H9 (cell line): ENCODE measurements around the gene IER2. TPM values are rescaled to one million over a fixed set of nuclear protein-coding genes. Genes with fewer than 3 reads are reported as not detected.
A peak's percentile ranks its signal among the peaks of the same experiment; 100 is the strongest.

Experiments
- DNase-seq: peaks from one replicate; pipeline ENCODE4 v3.0.0-alpha.2; 2017
- H2AFZ ChIP-seq: one replicate; pipeline ENCODE4 v1.6.1; 2013; ENCODE audit warnings: mild to moderate bottlenecking, low read length, control low read depth, moderate library complexity
- H2AK5ac ChIP-seq: 2 replicates; pipeline ENCODE4 v1.6.1; 2013; ENCODE audit warnings: low read length, control low read depth, mixed read lengths; ENCODE audit not compliant: insufficient read length
- H2BK120ac ChIP-seq: one replicate; pipeline ENCODE4 v1.6.1; 2013; ENCODE audit warnings: low read depth, mild to moderate bottlenecking, low read length, control low read depth, inconsistent platforms; ENCODE audit not compliant: poor library complexity, severe bottlenecking
- H2BK12ac ChIP-seq: 2 replicates; pipeline ENCODE4 v1.6.1; 2013; ENCODE audit warnings: low read length, control low read depth, mixed read lengths, low read depth; ENCODE audit not compliant: insufficient read length
- H2BK15ac ChIP-seq: 2 replicates; pipeline ENCODE4 v1.6.1; 2013; ENCODE audit warnings: low read depth, low read length, control low read depth
- H2BK20ac ChIP-seq: one replicate; pipeline ENCODE4 v1.6.1; 2013; ENCODE audit warnings: low read depth, mild to moderate bottlenecking, low read length, control low read depth, inconsistent platforms; ENCODE audit not compliant: poor library complexity, severe bottlenecking
- H2BK5ac ChIP-seq: 2 replicates; pipeline ENCODE4 v1.6.1; 2013; ENCODE audit warnings: low read length, control low read depth, mixed read lengths; ENCODE audit not compliant: insufficient read length
- H3K14ac ChIP-seq: 2 replicates; pipeline ENCODE4 v1.6.1; 2013; ENCODE audit warnings: low read length, control low read depth; ENCODE audit not compliant: insufficient read depth
- H3K18ac ChIP-seq: 2 replicates; pipeline ENCODE4 v1.6.1; 2013; ENCODE audit warnings: low read depth, mild to moderate bottlenecking, mixed read lengths, low read length, control low read depth; ENCODE audit not compliant: insufficient read length
- H3K23ac ChIP-seq: 2 replicates; pipeline ENCODE4 v1.6.1; 2013; ENCODE audit warnings: low read length, control low read depth, mixed read lengths, low read depth; ENCODE audit not compliant: insufficient read length
- H3K23me2 ChIP-seq: 2 replicates; pipeline ENCODE4 v1.6.1; 2013; ENCODE audit warnings: low read depth, mild to moderate bottlenecking, mixed read lengths, low read length, control low read depth; ENCODE audit not compliant: insufficient read length, poor library complexity, severe bottlenecking
- H3K27ac ChIP-seq: 2 replicates; pipeline ENCODE4 v1.5.1; 2013; ENCODE audit warnings: low read length, control low read depth, mixed read lengths, low read depth; ENCODE audit not compliant: insufficient read length
- H3K27me3 ChIP-seq: 2 replicates; pipeline ENCODE4 v1.6.1; 2013; ENCODE audit warnings: low read length, control low read depth, inconsistent platforms; ENCODE audit not compliant: insufficient read depth
- H3K4ac ChIP-seq: 2 replicates; pipeline ENCODE4 v1.6.1; 2013; ENCODE audit warnings: low read depth, mild to moderate bottlenecking, control low read depth, inconsistent platforms, low read length, moderate library complexity
- H3K4me1 ChIP-seq: 2 replicates; pipeline ENCODE4 v1.6.1; 2013; ENCODE audit warnings: low read length, control low read depth, inconsistent platforms; ENCODE audit not compliant: insufficient read depth
- H3K4me2 ChIP-seq: 2 replicates; pipeline ENCODE4 v1.6.1; 2013; ENCODE audit warnings: low read length, control low read depth, mixed read lengths; ENCODE audit not compliant: insufficient read length, insufficient read depth
- H3K56ac ChIP-seq: 2 replicates; pipeline ENCODE4 v1.6.1; 2013; ENCODE audit warnings: low read depth, mild to moderate bottlenecking, mixed read lengths, low read length, control low read depth; ENCODE audit not compliant: insufficient read length
- H3K79me1 ChIP-seq: 2 replicates; pipeline ENCODE4 v1.6.1; 2013; ENCODE audit warnings: low read depth, mild to moderate bottlenecking, moderate library complexity, low read length, control low read depth, inconsistent platforms; ENCODE audit not compliant: insufficient read depth, poor library complexity, severe bottlenecking
- H3K79me2 ChIP-seq: 2 replicates; pipeline ENCODE4 v1.6.1; 2013; ENCODE audit warnings: low read length, control low read depth, inconsistent platforms; ENCODE audit not compliant: insufficient read depth
- H3K9ac ChIP-seq: 2 replicates; pipeline ENCODE4 v1.6.1; 2013; ENCODE audit warnings: low read length, control low read depth, mixed read lengths; ENCODE audit not compliant: insufficient read length; ENCODE audit errors: extremely low read depth
- H3K9me3 ChIP-seq: one replicate; pipeline ENCODE4 v1.6.1; 2013; ENCODE audit warnings: low read depth, low read length, inconsistent platforms; ENCODE audit not compliant: control insufficient read depth
- H3T11ph ChIP-seq: one replicate; pipeline ENCODE4 v1.6.1; 2013; ENCODE audit warnings: mild to moderate bottlenecking, low read length, control low read depth, inconsistent platforms
- H4K20me1 ChIP-seq: one replicate; pipeline ENCODE4 v1.6.1; 2013; ENCODE audit not compliant: control insufficient read depth, insufficient read length, insufficient read depth
- H4K5ac ChIP-seq: 2 replicates; pipeline ENCODE4 v1.6.1; 2013; ENCODE audit warnings: low read depth, mild to moderate bottlenecking, mixed read lengths, low read length, control low read depth; ENCODE audit not compliant: insufficient read length
- H4K8ac ChIP-seq: replicated peaks from 2 replicates; pipeline ENCODE4 v1.6.1; 2013; ENCODE audit warnings: low read length, control low read depth, mixed read lengths, low read depth; ENCODE audit not compliant: insufficient read length
- H4K91ac ChIP-seq: 2 replicates; pipeline ENCODE4 v1.6.1; 2013; ENCODE audit warnings: low read depth, mild to moderate bottlenecking, moderate library complexity, mixed read lengths, low read length, control low read depth; ENCODE audit not compliant: insufficient read length
- H3K27ac Mint-ChIP-seq, 3 experiments: 2 replicates in 2 of 3; 3 replicates in 1 of 3; pipeline ENCODE4 v1.8.0; 2020 to 2021; ENCODE audit warnings: mixed read lengths in 3 of 3, mild to moderate bottlenecking in 1 of 3, moderate library complexity in 1 of 3
- H3K27me3 Mint-ChIP-seq: 2 replicates; pipeline ENCODE4 v1.8.0; 2021; ENCODE audit warnings: low read depth, mild to moderate bottlenecking, moderate library complexity, mixed read lengths
- H3K36me3 Mint-ChIP-seq, 3 experiments: 2 replicates in 2 of 3; 3 replicates in 1 of 3; pipeline ENCODE4 v1.8.0; 2020 to 2021; ENCODE audit warnings: low read depth in 3 of 3, mixed read lengths in 3 of 3; ENCODE audit not compliant: insufficient read depth in 1 of 3
- H3K4me1 Mint-ChIP-seq, 2 experiments: 2 replicates each; pipeline ENCODE4 v1.8.0; 2020; ENCODE audit warnings: mixed read lengths in 2 of 2
- H3K4me3 Mint-ChIP-seq, 2 experiments: 2 replicates in 1 of 2; 3 replicates in 1 of 2; pipeline ENCODE4 v1.8.0; 2020 to 2021; ENCODE audit warnings: mild to moderate bottlenecking in 2 of 2, mixed read lengths in 2 of 2, moderate library complexity in 1 of 2
- H3K9me3 Mint-ChIP-seq, 2 experiments: 2 replicates in 1 of 2; 3 replicates in 1 of 2; pipeline ENCODE4 v1.8.0; 2020; ENCODE audit warnings: mild to moderate bottlenecking in 2 of 2, mixed read lengths in 2 of 2, moderate library complexity in 1 of 2
- CTCF ChIP-seq: fragments of 200-600 bp; sonication (generic); conservative IDR thresholded peaks from 3 replicates; pipeline ENCODE4 v1.8.0; 2021; ENCODE audit warnings: antibody characterized with exemption, mild to moderate bottlenecking
- WGBS: extraction: QIAGEN DNeasy Blood & Tissue Kit; methylation state at CpG from one replicate; pipeline ENCODE4 v1.1.7; 2013; ENCODE audit warnings: missing lambda C conversion rate, low lambda C conversion rate, mixed read lengths; ENCODE audit not compliant: insufficient read length; ENCODE audit errors: extremely low coverage; 5-methylcytosine and 5-hydroxymethylcytosine counted together
- total RNA-seq: library from RNA; stranded (reverse); gene quantifications from 2 replicates; pipeline ENCODE4 v1.2.1, GENCODE V29; 2021

Gene IER2
- total RNA-seq, 1 experiment from 2014 or later: 160 TPM

- Mint-ChIP-seq H3K27me3 (no peaks in the 10 kb centered on the region), H3K4me3 (no peak overlapping the region), H3K36me3 (peaks cover 2 to 4% (median 2%) of the 10 kb centered on the region in 3 experiments; a peak in 2 of 7 replicates), H3K27ac (peak overlapping the region in 2 of 3 experiments; percentile 13 to 30; a peak in 3 of 7 replicates), H3K9me3 (no peaks in the 10 kb centered on the region), H3K4me1 (peaks cover 17 to 18% of the 10 kb centered on the region in 2 experiments)
- Histone ChIP-seq H3K4me2 (no peak overlapping the region), H2AK5ac (no peak overlapping the region), H2BK5ac (peak overlapping the region; percentile 20), H4K20me1 (no peaks in the 10 kb centered on the region), H3K27me3 (no peaks in the 10 kb centered on the region), H3K9ac (no peak overlapping the region), H2BK15ac (no peak overlapping the region), H3K23ac (no peak overlapping the region), H3K79me2 (no peaks in the 10 kb centered on the region), H3K18ac (no peak overlapping the region), H2BK12ac (no peak overlapping the region), H4K5ac (no peak overlapping the region), H3K9me3 (no peaks in the 10 kb centered on the region), H3K27ac (no peak overlapping the region), H3K4ac (no peak overlapping the region), H3K79me1 (no peaks in the 10 kb centered on the region), H3K4me1 (no peaks in the 10 kb centered on the region; the same call in 1 of the 2 replicates), H4K91ac (no peak overlapping the region), H2AFZ (no peak overlapping the region), H3K14ac (no peak overlapping the region; the same call in 1 of the 2 replicates), H2BK120ac (no peak overlapping the region), H3K23me2 (no peaks in the 10 kb centered on the region), H4K8ac (no peak overlapping the region), H2BK20ac (no peak overlapping the region), H3K56ac (no peak overlapping the region), H3T11ph (no peak overlapping the region)
- WGBS: no CpG with 5 or more reads among the region's 18 CpGs
- no peak for DNase-seq
- no peak for TF ChIP-seq CTCF
Measured at GRCh38 chr19:13172346-13173138, 22.3 kb downstream of the IER2 start.
